GM04504 (cell line): Measurements from ENCODE around the gene MZB1.
"Not testable (repeated sequence)": the region's sequence is repeated elsewhere in the genome, so short reads cannot be mapped to it uniquely, and the experiment has no call there.

ENCODE experiments used
- DNase-seq: peaks from one replicate; pipeline ENCODE4 v3.0.0-alpha.2; 2012; ENCODE audit warnings: low read depth

The MZB1 gene

DNA sequence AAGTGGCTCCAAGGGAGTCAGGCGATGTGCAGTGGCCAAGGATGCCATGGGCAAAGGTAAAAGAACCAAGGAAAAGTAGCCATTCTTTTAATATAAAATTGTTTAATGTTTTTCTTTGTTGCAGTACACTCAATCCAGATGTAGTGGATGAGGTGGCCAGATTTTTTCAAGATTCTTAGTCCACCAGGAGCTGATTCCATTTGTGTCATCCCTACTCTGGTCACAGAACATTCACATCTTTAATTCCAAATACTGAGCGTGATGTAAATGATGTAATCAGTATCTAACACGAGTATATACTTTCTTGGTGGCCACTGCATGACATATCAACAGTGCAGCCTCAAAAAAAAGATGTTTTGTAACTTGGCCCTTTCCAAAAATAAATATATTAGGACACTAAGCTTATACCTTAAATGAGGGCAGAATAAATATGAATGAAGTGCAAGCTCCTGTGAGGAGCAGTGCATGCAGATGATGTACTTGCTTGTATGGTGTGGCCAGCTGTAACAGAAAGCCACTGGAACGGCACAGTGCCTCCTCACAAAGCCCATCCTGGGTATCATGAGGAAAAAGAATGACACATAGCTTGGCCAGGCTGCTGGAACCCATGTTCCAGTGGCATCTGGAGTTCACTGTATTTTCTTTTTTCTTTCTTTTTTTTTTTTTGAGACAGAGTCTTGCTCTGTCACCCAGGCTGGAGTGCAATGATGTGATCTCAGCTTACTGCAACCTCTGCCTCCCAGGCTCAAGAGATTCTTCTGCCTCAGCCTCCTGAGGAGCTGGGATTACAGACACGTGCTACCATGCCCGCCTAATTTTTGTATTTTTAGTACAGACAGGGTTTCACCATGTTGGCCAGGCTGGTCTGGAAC lies 20.6 kb upstream of the MZB1 start:
- no peak for DNase-seq

DNA sequence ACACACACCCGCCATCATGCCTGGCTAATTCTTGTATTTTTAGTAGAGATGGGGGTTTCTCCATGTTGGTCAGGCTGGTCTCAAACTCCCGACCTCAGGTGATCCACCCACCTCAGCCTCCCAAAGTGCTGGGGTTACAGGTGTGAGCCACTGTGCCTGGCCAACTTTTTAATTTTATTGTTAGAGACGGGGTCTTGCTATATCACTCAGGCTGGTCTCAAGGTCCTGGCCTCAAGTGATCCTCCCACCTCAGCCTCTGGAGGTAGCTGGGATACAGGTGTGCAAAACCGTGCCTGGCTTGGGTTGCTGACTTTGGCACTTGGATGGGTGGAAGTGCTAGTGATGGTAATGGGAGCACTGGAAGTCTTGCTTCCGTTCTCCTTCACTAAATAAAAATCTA lies 19.4 kb upstream of the MZB1 start:
- not testable (repeated sequence) for DNase-seq

DNA sequence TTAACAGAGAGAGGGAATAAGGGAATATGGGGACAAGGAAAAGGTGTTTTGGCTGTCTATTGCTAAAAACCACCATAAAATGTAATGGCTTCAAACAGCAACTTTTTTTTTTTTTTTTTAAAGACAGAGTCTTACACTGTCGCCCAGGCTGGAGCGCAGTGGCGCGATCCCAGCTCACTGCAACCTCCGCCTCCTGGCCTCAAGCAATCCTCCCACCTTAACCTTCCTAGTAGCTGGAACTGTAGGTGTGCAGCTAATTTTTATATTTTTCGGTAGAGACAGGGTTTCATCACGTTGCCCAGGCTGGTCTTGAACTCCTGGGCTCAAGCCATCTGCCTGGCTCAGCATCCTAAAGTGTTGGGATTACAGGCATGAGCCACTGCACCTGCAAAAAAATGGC lies 18.5 kb upstream of the MZB1 start:
- DNase-seq: no peak

DNA sequence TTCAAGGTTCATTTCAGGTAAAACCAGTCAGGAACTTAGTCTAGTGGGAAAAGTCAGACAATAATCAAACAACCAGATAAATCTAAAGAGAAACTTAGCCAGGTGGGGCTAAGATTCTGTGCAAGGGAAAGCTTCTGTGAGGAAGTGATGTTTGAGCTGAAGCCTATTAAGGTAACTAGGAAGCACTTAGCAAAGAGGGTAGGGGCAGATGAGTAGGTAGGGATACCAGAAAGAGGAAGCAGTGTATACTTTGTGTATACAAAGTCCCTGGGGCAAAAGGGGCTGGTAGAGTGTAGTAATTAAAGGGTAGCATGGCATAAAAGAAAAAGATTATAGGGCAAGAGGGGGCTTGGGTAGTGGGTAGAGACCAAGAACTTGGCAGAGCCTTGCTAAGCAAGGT lies 17.8 kb upstream of the MZB1 start:
- no peak for DNase-seq

DNA sequence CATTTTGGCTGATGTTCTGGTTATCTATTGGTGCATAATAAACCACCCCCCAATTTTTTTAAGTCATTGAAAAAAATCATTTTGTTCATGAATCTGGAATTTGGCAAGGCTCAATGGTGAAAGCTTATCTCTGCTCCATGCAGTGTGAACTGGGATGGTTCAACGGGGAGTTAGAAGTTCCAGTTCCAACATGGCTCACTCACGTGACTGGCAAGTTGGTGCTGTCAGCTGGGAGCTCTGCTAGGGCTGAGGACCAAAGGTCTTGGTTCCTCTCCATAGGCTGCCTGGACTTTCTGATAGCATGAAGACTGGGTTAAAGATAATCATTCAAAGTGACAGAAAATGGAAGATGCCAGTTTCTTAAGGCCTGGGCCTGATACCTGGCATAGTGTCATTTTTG lies 17.2 kb upstream of the MZB1 start:
- DNase-seq: no peak

DNA sequence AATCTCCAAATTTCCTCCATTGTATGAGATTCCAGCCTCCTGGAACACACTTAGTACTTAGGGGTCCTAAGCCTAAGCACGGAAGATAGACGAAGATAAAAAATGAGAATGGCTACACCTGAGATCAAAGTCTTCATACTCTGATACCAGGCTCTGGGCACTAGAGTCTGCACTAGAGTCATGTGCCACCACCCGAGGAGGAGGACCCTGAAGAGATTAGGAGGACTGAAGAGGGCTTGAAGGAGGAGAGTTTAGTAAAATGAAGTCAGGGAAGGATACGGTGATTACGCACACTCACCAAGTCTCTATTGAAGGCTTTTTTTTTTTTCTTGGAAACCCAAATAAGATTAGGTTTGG lies 14.7 kb upstream of the MZB1 start:
- DNase-seq: no peak

DNA sequence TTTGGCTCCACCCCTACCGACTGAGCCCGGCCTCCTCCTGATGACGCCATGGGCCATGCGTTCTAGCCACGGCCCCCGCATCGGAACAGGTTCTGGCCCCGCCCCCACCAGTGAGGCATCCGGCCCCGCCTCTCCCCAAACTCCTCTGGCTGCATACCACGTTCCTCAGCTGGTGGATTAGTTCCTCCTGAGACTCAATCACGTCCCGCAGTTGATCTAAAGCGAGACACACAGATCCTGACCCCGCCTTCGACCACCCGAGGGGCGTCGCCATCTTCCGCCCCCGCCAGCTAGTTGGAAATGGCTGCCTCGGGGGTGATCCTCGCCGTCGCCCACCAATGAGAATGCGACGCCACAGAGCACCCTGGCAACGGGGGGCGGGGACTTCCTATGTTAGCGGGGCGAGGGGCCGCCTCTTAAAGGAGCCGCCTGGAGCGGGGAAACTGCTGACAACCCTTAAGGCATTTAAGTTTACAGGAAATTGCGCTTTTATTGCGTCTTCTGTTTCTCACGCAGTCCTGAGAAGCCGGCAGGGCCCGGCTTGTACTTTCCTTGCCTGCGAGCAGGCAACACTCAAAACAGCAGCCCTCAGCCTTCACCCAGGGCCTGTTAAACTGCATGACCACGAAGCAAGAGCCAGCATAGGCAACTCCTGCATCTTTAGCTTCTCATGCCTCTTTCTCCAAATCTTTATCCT lies 14.2 kb upstream of the MZB1 start, which contains the start of gene SPATA24:
SPATA24 (minus strand) TSS at position 303 of the 697 bp plus-strand sequence; CDS start at position 274, 29 bp downstream.
- peak; percentile 93 for DNase-seq

DNA sequence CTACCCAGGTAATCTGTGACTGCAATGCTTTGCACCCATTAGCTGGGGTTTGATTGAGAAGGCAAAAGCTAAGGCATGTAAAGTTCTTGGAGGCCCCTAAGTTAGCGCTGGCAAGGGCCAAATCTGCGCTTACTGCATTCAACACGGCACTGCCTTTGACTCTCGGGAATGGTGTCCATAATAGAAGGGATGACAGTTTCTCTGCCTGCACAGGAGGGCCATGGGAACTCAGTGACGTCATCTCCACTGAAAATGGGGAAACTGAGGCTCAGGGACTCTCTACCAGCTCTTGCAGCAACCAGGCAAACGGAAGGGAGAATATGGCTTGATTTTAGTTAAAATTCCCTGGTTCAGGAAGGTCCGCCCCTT lies 13.7 kb upstream of the MZB1 start:
- DNase-seq: no peak

DNA sequence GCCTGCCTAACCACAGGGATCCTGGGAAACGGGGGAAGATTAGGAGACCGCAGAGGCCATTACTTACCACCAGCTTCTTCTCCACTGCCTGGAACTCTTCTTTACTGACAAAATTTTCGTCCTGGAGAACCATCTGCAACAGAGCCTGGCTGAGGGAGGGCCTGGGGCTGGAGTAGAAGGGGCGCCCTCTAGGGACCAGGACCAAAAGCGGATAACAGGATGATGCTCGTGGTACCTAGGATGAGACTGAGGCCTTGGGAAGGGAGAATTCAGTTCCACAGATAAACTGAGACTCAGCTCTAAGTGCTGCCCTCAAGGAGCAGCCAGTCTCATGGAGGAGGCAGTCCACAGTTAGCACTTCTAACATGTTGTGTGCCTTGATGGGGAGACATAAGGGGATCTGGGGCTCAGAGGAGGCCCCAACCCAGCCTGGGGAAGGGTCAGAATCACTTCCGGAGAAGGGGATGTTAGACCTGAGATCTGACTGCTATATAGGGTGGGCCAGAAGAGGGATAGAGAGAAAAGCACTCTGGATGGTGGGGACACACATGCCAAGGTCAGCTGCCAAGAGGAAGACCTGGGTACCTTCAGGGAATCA lies 12.9 kb upstream of the MZB1 start:
- no peak for DNase-seq

DNA sequence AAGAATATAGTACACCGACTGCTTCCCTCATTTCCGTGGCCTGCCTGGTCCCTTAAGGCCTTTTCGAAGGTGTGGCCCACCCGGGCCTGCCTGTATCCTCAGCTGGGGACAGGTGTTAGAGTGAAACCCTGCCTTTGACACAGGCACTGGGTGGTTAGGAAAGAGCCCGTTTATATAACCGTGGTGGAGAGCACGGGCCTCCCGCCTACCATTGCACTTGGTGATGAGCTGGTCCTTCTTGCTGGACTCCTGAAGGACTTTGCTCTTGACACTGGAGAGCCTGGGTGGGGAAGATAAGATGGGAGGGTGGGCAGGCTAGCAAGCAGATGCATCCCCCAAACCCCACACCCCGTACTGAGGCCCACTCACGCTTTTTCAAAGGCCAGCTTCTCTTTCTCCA lies 11.8 kb upstream of the MZB1 start:
- DNase-seq: no peak

DNA sequence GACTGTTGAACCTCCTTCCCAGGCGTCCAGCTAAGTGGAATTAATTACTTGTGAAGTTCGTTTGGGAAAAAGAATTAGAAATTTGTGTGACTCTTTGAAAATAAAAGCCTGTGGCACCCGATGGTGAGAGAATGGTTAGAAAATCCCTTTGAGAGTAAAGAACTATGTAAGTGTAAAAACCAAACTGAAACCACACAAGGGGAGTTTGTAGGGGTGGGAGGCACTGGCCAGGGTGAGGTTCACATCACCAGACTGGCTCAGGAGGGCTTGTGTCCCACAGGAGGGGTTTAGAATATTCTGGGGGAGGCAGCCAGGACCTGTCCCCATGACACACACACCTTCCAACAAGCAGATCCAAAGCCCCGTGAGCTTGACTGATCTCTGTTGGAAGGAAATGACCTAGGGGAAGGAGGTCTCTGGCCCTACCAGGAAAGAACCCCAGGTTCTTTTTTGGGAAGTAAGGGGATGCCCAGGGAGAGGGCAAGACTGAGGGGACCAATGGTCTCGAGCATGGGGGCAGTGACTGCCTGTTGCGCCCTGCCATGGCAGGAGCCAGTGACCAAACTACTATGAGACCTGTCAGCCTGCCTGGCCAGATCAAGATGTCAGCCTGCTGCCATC lies 9.9 kb upstream of the MZB1 start:
- no peak for DNase-seq

DNA sequence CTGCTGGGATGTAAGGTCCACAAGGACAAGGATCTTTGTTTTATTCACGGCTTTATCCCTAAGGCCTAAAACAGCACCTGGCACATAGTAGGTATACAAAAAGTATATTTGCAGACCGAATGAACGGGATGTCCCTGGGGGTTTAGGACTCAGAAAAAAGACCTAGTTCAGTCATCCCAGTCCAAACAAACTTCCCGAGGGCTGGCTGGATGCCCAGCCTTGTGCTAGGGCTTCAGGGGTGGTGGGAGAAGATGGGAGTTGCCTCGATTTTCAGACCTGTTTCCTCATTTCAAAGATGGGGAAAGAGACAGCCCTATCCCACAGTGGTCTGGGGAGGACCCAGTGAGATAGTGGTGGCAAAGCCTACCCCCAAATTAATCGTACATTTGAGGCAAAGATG lies 8.2 kb upstream of the MZB1 start:
- DNase-seq: no peak

DNA sequence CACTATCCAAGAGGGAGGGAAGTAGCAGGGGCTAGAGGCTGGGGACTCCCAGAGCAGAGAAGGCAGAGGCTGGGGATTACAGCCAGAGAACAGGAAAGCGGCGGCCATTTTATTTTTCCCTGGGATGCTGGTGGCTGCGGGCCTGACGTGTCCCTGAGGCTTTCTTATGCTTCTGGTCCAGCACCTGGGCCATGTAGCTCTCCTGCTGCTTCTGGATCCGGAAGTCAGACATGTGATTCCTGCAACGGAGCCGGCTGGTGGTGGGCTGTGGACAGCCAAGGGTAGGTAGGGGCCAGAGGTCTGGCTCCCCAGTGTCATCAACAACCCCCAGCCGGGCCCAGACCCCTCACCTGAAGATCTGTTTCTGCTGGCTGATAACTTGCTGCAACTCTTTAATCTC lies 7.0 kb upstream of the MZB1 start:
- no peak for DNase-seq

DNA sequence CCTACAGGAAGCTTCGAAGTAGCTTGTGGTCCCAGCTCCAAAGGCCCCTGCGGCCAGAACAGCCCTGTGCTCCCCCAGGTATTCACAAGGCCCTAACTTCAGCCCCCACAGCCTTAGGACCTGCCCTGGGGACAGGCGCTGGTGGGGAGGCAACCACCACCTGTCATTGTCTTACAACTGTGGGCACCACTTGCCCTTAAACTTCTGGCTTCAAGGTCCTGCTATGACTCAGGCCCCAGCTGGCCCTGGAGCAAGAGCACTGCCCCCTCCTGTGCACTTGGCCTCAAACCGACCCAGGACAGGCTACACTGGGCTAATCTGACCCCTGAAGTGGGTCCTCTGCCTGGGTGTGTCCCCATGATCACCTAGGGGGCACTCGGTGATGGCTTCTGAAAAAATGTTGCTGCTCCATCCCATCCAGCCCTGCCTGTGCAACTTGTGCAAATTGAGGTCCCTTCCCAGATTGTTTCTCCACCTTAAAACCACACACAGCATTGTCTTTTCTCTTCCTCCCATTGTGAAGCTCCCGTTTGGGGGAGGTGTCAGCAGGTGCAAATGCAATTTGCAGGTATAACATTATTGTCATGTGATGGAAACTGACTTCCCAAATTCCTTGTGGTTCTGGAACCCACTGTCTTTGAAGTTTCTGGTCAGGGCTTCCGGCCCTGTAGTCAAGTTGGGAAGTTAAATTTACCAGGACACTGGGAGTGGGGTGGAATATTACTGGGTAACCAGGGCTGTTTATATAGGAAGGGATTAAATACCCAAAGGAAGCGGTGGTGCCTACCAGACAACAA lies 6.3 kb upstream of the MZB1 start:
- no peak for DNase-seq

DNA sequence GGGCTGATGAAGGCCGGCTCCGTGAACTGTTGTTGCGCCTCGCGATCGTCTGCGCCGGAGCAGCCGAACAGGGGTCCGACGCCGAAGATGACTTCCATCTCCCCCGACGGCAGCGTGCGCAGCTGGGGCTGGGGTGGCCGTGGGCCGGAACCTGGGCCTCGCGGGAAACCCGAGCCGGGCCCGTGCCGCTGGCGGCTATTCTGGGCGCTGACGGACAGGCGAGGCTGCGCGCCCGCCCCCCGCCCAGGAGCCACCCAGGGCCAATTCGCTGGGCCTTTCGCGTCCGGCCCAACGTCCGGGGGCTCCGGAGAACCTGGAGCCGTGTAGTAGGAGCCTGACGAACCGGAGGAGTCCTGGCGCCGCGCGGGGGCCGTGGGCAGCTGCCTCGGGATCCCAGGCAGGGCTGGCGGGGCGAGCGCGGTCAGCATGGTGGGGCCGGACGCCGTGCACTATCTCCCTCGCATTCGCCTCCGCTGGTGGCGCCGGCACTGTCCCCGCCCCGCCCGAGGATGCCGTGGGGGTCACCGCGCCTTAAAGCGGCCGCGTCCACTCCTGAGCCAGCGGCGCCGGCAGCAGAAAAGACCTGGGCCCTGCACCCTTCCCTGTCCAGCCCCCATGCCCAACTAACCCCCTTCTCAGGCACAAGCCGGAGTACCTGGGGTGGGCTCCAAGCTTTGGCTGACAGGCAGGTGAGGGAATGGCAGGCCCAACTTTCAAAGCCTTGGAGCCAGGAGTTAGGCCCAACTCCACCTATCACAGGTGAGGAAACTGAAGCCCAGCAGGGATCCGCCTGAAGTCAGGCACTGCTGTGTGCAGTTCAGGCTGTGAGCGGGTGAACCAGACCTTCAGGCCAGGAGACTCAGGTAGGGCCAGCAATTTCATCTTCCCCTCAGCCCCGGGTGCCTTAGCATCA lies 5.2 kb upstream of the MZB1 start, which contains the start of gene PROB1:
PROB1 (minus strand) TSS at position 451 of the 913 bp plus-strand sequence; CDS start at position 428, 23 bp downstream.
- no peak for DNase-seq

DNA sequence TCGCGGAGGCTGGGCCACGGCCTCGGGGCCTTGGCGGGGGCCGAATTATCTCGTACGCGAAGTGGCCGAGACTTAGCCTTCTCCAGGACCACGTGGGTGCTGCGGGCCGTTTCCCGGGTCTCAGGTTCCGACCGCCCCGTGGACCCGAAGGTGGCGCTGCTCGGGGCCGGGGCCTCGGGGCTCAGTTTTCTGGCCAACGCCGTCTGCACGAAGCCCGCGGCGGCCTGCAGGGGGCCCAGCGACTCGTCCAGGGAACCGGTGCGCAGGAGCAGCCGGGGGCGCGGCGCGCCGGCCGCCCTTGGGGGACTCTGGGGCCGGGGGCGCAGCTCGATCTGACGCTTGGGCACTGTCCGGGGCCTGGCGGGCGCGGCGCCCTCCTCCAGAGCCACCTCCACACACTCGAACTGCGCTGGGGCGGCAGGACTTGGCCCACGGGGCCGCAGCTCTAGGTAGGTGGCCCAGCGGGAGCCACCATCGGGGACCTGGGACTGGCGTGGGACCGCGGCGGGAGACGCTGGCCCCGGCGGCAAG lies 4.5 kb upstream of the MZB1 start:
- no peak for DNase-seq

DNA sequence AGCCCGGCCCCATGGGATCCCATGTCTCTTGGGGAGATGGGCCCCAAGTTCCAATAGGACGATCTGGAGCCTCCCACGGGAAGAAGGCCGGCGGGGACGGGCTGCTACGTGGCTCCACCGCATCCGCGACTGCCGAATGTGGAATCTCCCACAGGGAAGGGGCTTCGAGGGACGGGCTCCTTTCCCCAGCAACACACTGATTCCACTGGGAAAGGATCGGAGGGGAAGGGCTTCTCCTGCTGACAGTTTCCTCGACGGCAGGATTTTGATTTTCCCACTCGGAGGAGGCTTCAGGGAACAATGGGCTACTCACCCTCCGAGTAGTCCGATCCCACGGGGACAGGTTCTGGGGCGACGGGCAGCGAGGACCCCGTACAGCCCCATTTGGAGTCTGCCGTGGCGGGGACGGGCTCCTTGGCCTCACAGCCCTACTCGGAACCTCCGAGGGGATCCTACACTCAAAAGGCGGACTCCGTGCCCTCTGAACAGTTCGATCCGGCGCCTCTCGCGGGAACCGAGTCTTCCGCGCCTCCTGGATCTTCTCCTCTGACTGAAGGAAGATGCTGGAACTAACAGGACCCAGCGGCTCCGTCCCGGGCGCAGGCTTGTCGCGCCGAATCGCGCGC lies 3.9 kb upstream of the MZB1 start:
- DNase-seq: no peak

DNA sequence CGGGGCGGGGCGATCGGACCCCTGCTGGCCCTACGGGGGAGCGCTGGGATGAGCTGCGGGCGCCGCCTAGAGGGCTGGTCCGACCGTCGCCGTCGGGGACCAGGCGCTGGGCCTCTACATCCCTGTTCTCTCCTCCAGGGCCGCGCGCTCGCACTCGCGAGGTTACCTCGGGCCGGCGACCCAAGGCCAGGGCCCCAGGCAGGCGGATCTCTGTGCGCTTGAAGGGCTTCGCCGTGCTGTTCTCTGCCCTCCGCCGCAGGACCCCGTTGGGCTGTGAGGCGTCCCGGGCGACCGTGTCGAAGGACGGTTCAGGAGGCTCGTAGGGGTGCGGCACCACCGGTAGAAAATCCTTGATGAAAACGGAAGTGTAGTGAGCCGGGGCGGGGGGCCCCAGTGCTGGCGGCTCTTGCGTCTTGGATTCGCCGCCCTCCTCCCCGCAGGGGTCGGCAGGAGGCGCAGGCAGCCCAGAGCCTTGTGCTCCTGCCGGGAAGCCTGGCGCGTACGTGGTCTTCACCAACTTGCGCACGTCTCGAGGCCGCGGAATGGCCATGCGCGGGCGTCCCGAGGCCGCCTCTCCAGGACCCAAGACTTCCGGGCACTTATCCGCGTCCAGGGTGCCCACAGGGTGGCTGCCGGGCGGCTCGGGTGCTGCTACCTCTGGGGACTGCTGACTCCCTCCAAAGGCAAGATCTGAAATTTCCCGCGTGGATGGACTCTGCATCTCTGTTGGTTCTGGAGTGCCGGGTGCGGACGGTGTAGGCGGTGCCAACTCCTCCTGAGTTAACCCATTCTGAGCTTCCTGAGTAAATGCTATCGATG lies 3.2 kb upstream of the MZB1 start:
- no peak for DNase-seq

DNA sequence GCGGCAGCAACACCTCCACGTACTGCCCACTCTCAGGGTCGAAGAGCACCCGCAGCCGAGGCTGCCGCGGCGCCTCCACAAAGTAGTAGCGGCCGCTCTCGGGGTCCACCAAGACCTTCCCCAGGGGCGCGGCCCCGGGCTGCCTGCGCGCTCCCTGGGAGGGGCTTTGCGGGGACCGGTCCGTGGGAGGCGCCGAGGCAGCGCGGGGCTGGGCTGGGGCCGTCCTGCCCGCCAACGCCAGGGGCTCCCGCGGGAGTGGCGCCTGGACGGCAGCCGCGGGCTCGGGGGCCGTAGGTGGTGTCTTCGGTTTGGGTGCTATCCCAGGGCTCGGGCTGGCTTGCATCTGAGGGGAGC lies 2.6 kb upstream of the MZB1 start:
- no peak for DNase-seq
